IPS-NIHi7 (cell line): ENCODE measurements around the gene MOG.

Source experiments
- DNase-seq: peaks from one replicate; pipeline ENCODE4 v3.0.0; 2012; ENCODE audit warnings: mixed read lengths; ENCODE audit errors: extremely low spot score

Gene MOG

DNA sequence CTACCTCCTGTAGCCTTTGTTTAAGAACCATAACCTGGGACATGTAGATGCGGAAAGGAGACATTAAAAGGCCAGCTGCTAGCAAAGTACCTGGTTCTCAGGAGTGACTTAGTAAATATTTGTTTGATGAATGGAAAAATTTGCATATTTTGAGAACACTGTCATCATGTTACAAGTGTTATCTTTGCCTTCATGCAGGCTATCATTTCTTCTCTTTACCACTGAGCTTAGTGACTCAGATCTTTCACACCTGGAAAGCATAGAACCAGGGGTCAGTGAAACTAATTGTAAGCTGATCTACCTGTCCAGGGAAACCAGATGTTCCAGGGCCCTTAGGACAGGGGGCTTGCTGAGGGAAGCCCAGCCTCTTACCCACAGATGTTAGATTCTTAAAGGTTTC, 18.7 kb downstream of the MOG start:
- DNase-seq: no peak

DNA sequence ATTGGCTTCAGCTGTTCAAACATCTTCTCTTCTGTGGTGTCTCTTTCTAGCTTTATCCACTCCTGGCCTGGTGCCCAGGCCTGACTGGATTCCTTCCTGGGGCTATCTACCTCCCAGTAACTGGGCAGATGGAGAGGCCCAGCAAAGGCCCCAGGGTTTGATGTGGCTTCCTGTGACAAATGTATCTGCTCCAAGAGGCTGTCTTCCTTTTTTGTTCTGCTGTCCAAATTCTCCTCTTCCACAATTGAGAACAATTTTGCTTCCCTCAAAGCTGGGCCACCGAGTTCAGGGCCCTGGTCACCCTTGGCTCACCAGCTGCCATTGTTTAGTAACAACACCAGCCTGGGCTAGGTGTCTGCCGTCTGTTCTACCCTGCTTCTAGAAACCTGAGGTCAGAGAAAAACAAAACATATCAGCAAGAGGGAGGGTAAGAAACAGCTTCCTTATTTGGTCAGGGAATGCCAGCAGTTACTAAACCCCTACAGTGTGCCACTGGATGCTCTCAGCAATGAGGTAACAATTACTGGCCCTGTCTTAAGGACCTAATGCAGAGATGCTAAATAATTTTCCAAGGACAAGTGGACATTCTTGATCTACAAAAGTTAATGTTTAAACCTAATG, 20.2 kb downstream of the MOG start:
- DNase-seq: no peak

DNA sequence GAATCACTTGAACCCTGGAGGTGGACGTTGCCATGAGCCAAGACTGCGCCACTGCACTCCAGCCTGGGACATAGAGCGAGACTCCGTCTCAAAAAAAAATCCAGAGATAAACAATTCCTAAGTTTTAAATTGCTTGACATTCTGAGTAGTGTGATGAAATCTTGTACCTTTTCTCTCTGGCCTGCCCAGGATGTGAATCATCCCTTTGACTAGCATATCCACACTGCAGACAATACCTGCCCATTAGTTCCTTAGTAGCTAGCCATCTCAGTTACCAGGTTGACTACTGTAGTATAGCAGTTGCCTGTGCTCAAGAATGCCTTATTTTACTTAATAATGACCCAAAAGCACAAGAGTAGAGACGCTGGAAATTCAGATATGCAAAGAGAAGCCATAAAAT, 21.2 kb downstream of the MOG start:
- DNase-seq: no peak

DNA sequence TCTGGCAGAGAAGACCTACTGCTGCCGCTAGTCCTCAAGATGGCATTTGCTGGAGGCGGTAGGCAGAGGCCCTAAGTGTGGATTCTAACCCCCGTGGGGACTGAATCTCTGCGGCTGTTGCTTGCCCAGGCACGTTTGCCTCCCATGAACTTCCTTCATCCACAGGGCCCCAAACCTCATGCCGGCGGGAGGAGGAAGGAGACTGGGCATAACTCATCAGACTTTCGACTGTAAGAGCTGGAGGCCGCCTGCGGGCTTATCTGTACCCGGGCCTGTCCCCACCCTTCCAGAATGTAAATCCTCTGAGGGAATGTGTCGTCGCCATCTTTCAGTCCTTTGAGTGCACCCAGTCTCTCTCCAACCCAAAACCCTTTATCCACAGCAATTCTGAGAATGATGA, 23.1 kb downstream of the MOG start:
- DNase-seq: no peak

DNA sequence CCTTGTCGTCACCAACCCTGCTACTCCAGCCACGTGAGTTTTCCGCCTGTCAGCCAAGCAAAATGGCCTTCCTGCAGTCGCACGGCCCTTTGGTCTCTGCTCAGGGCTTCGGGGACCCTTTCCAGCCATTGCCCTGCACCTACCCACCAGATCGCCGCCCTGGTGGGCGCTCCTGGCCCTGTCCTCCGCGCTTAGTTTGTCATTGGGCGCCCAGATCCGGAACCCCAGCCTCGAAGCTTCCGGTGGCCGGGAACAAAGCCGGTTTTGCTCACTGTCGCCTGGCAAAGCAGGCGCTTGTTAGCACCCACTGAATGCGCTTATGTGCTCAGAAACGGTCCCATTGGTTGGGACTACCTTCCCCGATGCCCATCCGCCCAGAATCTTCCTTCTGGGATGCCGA, 23.5 kb downstream of the MOG start:
- DNase-seq: no peak

DNA sequence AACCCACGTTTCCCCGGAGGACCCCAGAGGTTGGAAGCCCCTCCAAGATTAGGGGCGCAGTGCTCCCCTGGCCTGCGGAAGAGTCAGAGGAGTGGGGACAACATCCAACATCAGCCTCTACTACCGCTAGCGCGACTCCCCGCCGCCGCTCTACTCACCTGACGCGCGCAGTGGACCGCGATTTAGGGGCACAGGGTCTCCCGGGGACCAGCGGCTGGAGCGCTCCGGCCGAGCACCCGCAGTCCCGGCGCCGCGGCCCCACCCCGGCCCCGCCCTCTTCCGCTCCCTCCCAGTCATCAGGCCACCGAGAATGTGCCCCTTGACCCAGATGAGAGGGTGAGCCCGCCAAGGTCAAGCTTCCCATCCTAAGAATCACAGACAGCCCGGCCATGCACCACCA, 24.0 kb downstream of the MOG start, which contains the start of gene ZFP57:
Gene ZFP57 (minus strand): TSS at position 249 of the 400 bp plus-strand sequence. CDS start 4,149 bp downstream, outside the sequence.
- DNase-seq: no peak

DNA sequence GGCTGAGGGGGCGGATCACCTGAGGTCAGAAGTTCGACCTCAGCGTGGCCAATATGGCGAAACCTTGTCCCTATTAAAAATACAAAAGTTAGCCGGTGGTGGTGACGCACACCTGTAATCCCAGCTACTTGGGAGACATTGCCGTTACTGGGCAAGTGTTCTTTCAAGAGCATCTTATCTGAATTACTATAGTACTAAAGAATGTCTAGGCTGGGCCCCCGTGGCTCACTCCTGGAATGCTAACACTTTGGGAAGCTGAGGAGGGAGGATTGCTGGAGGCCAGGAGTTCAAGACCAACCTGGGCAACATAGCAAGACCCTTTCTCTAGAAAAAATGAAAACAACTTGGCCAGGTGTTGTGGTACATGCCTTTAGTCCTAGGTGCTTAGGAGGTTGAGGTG, 24.9 kb downstream of the MOG start:
- no peak for DNase-seq

DNA sequence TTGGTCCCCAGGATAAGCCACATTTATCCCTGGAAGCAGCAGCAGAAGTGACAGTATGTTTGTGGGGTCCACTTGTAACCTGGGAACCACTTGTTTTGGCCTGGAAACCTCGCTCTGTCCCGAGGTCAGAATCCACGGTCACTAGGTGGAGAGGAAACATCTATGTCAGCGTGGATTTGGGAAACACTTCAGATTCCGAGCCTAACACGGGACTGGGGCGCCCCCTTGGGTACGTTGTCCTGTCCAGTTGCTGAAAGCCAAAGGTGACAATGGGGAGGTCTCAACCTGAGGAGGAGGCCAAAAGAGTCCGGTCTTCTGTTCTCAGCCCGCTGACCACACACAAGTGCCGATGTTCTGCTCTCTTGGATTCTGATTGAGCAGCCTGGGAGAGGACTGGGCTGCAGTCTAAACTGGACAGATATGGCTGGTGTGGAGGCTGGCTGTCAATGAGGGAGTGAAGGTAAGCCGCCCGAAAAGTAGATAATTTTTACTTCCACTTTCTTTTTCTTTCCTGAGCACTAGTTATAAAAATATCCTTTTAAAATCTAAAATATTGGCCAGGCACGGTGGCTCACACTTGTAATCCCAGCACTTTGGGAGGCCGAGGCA, 28.9 kb downstream of the MOG start:
- peak; percentile 79 for DNase-seq

DNA sequence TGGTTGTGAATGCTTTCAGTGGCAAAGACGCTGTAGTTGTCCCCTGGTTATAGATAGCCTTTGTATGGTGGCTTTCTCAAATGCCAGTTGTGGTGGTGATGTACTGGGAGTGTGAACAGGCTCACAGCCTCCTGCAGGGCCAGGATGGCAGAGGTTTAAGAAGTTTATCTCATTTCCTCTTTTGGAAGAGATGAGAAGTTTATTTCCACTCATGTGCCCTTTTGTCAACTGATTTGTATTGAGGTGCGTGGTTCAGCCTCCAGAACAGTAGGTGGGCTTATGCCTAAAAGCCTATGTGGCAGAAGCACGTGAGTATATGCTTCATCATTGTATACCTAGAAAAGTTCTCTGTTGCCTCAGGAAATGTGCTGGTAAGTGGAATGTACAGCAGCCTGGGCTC, 37.7 kb downstream of the MOG start:
- DNase-seq: no peak

DNA sequence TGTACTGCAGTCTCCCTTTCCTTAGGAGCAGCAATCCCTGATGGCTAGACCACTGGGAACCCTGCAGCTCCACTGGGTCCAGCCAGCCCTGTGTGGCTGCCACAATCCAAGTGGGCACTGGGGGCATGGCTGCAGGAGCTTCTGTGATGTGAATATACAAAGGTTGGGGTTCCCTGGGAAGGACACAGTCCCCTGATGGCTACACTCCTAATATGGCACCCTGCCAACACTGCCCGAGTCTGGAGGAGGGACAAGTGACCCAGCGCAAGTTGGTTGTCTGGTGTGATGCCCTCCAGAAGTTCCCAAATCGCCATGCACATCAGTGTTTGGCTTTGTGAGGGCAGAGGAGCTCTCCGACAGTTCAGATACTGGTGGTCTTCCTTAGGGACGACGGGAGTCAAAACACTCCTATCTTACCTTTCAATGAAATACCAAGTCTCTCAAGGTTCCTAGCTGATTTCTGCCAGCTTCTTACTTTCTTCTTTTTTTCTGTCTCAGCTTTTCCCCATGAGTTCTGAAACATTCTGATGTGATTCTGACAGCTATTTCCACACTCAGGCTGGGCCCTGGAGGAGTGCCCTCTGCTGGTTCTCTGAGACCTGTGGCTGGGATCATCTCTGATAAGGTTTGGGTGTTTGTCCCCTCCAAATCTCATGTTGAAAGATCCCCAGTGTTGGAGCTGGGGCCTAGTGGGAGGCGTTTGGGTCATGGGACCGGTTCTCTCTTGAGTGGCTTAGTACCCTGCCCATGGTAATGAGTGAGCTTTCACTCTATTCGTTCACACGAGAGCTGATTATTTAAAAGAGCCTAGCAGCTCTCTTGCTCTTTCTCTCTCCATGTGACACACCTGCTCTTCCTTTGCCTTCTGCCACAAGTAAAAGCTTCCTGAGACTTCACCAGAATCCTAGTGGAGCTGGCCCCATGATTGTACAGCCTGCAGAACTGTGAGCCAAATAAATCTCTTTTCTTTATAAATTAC, 39.5 kb downstream of the MOG start:
- no peak for DNase-seq

DNA sequence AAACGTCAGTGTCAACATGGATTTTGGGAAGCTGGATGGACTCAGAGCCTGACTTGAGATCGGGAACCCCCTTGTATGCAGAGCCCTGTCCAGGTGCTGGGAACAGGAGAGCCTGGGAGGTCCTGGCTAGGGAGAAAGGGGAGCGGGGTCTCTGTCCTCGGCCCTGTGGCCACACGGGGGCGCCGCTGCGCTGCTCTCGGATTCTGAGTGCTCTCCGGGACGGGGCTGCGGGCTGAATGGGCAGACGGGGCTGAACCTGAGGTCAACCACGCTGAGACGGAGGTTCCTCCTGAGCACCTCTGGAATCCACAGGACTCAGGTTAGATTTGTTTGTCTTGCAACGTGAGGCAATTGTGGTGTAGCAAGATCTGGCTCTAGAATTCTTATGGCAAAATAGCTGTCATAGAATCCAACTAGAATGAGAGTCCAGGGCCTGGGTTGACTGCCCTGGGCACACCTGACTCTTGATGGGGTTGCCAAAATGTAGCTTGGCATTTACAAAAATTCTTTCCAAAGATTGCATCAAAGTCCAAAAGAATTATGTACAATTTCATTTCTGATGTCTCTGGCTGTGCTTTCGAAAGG, 45.7 kb downstream of the MOG start:
- peak; percentile 91 for DNase-seq

DNA sequence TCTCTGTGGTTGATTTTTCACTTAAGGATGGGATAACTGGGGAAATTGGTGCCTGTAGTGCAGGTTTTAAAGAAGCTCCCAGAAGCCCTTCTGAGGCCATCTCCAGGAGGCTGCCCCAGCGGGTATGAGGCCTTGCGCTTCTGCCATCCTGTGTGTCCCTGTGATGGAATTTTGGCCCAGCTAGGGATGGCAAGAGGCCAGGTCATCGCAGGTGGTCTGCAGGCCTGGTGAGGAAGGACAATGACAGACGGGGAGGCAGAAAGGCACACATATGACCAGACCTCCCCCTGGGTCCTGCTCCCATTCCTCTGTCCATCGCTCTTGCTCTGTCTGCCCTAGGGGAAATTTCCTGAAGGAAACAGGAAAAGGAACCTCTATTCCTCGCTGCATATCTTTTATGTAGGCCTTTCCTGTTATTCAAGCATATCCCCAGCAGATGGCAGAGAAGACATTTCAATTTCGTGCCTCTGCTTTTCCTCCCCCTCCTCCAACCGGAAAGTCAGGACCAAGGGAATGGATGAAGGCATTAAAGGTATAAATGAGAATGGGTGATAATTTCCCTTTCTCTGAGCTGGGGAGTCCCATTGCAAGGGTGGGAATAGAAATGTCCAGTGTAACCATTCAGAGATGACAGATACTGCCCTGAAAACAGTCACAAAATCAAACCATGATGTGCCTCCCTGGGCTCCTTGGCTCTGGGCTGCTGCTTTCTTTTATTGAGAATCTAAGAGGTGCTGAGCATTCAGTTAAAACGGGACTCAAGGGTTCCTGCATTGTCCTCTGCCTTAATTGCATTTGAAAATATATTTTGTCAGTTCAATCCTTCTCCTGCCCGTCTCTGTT, 48.7 kb downstream of the MOG start:
- peak; percentile 60 for DNase-seq

DNA sequence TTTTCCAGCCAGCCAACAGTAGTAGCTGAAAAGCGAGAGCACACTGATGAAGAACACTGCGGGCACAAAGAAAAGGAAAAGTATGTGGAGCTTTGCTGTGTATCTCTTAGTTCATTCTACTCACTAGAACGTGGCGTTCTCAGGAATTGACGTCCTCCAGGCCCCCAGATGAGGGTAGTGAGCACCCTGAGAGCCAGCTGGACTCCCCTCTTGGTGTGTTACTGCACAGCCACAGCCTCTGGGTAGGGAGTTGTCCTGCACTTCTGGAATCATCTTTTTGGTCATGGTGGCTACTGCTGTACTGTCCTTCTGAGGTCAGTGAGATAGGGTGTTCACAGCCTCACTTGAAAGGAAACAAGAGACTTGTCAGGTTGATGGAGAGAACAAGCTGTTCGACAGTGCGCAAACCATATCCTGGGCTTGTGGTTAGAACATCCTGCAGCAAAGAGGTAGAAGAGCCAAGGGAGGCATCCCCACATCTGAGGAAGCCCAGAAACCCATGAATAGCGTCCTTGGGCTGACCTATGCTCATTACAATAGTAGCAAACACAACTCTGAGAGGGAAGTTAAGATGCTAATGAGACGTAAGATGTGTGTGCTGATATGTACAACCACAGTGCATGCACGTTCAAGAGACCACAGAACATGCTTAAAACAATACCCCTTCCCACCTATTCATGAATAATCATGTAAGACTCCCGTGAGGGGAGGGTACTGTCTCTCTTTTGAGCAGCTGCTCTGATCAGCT, 51.7 kb downstream of the MOG start:
- no peak for DNase-seq

DNA sequence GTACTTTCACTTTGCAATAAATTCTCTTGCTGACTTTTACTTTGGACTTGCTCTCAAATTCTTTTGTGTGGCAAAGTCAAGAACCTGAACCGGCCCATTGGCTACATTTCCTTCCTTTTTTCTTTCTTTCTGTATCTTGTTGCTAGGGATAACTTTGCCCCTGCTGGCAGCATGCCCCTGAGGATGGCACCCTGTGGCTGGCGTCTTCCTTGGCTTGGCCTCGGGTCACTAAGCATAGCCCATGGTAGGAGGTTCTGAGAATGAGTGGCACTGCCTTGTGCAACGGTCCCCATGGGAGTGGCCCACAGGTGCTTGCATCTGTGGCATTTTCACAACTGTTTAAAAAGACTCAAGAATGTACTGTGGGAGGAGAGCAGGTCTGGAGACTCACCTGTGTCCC, 52.3 kb downstream of the MOG start:
- DNase-seq: no peak

DNA sequence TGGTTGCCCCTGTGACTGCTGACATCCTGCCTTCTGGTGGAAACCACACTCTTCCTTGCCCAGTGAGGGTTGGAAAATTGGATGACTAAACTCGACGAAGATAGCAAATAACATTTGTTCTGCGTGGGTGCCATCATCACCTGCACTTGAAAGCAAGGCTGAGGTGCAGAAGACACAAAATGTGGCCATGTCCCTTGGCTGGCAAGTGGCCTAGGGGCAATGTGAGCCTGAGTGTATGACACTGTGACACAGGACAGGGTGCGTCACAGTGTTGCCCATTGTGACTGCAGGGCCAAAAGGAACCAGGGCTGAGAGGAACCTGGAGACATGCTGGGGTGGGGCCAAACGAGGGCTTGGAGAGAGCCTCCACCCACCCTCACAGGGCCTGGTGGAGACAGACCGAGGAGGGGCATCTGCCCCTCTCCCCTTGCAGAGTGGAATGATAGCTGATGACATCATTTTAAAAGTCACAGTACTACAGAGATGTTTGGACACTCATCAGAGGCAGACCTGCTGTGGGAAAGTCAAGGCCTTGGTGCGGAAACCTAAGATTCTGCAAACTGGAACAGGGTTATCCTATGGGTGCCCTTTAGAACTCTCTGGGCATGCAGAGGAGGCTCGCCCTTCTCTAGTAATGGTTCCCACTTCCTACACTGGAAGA, 53.5 kb downstream of the MOG start:
- no peak for DNase-seq

DNA sequence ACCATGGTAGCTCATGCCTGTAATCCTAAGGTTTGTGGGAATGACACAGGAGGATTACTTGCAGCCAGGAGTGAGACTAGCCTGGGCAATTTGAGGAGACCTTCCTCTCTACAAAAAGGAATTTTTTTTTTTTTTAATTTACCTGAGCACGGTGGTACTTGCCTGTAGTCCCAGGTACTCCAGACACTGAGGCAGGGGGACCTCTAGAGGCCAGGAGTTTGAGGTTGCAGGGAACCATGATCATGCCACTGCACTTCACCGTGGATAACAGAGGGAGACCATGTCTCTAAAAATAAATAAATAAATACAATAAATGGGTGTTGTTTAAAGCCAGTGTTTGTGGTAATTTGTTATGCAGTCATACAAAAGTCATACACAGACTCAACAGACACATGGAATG, 64.0 kb downstream of the MOG start:
- no peak for DNase-seq
